Esophagus muscularis mucosa (tissue), 4 donors: Measurements from ENCODE around the gene LRRC10B. TPM values are rescaled to one million over a fixed set of nuclear protein-coding genes. Genes with fewer than 3 reads are reported as not detected.

Experiments
- DNase-seq: peaks from one replicate; pipeline ENCODE4 v3.0.0-alpha.2; 2017; ENCODE audit errors: extremely low spot score
- H3K27ac ChIP-seq, 4 donors: fragments of 200-600 bp; sonication (generic); replicated peaks in 1 of 4; 1 replicate in 3 of 4; 2 replicates in 1 of 4; pipeline ENCODE4 v1.5.1; 2016 to 2019; ENCODE audit warnings: mild to moderate bottlenecking in 1 of 4
- H3K27me3 ChIP-seq, 4 donors: fragments of 200-600 bp; sonication (generic); one replicate each; pipeline versions ENCODE4 v1.5.1 to v1.6.0; 2016 to 2019
- H3K36me3 ChIP-seq, 4 donors: fragments of 200-600 bp; sonication (generic); one replicate each; pipeline ENCODE4 v1.5.1; 2016 to 2019
- H3K4me1 ChIP-seq, 4 donors: fragments of 200-600 bp; sonication (generic); one replicate each; pipeline ENCODE4 v1.5.1; 2016 to 2019
- H3K4me3 ChIP-seq, 4 donors: fragments of 200-600 bp; sonication (generic); 1 replicate in 2 of 4; 2 replicates in 2 of 4; pipeline ENCODE4 v1.5.1; 2016 to 2019; ENCODE audit warnings: mild to moderate bottlenecking in 4 of 4, moderate library complexity in 1 of 4
- H3K9me3 ChIP-seq, 4 donors: fragments of 200-600 bp; sonication (generic); 1 replicate in 3 of 4; 2 replicates in 1 of 4; pipeline ENCODE4 v1.5.1; 2016 to 2019
- CTCF ChIP-seq, 3 experiments: fragments of 200-600 bp in 2 of 3; fragments of 450-650 bp in 1 of 3; sonication (generic) in 2 of 3; IDR thresholded peaks; one replicate each; pipeline ENCODE4 v1.5.1; 2017 to 2019; ENCODE audit warnings: antibody characterized with exemption in 3 of 3, mild to moderate bottlenecking in 2 of 3, moderate library complexity in 1 of 3
- EP300 ChIP-seq: sonication (generic); formaldehyde crosslinking; IDR thresholded peaks from one replicate; pipeline ENCODE4 v1.6.1; 2017; ENCODE audit warnings: antibody characterized with exemption
- POLR2A ChIP-seq: fragments of 450-650 bp; IDR thresholded peaks from one replicate; pipeline ENCODE4 v1.6.1; 2017; ENCODE audit warnings: antibody characterized with exemption, moderate library complexity, mild to moderate bottlenecking, low read depth
- POLR2AphosphoS5 ChIP-seq, 2 donors: sonication (generic); formaldehyde crosslinking; IDR thresholded peaks; one replicate each; pipeline ENCODE4 v1.6.1; 2017; ENCODE audit warnings: antibody characterized with exemption in 2 of 2
- WGBS: methylation state at CpG from one replicate; pipeline ENCODE4 v1.1.5; 2018; 5-methylcytosine and 5-hydroxymethylcytosine counted together
- intact Hi-C: fragments of 100-400 bp; cut with DNase I; formaldehyde crosslinking; loops from one replicate; pipeline ENCODE4 v1.15.1; 2023
- total RNA-seq, 4 donors: library from RNA; depleted of rRNA; stranded (reverse); fragments of >200 nt; gene quantifications; one replicate each; pipeline versions ENCODE4 v1.1.0 to v1.2.1, GENCODE V29; 2016

The LRRC10B gene
- total RNA-seq, 4 donors from 2014 or later = 1.3 to 2.2 (median 2.0) TPM; not detected in 1

DNA sequence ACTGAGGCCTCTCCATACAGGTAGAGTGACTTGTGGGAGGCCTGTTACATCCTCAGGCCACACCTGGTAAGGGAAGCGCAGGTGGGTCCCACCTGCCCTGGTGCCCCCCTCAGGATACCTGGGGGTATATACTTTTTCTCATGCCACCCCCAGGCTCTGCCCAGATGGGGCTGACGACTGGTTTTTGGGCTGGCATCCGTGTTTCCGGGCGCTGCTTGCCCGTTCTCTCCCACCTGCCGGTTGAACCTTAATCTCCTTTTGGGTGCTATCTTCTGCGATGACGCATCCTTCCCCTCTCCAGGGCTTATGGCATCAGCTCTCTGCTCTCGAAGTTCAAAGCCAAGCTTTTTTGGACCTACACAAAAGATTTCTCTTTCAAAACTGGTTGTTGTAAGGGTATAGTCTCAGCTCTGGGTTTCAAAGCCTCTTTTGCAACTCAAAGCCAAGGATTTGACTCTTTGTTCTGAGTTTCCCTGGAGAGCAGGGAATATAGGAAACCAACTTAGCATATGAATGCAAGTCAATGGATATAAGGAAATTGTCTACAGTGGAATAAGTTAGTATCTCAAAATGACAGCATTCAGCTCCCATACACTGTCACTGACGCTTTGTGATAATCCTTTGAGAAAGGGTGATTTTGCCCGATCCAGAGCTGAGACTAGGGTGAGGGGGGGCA is 8.6 kb upstream of the LRRC10B start:
- Histone ChIP-seq H3K4me1 (peaks cover 0 to 2% (median 0%) of the 10 kb centered on the region in 4 donors), H3K27me3 (peaks cover 0 to 3% (median 0%) of the 10 kb centered on the region in 4 donors), H3K9me3 (no peaks in the 10 kb centered on the region), H3K4me3 (no peak overlapping the region), H3K27ac (no peak overlapping the region), H3K36me3 (no peaks in the 10 kb centered on the region)
- no peak for DNase-seq
- 62% methylated on average over 12 of the region's 12 CpGs for WGBS
- TF ChIP-seq CTCF (IDR thresholded peaks at IDR 0.05) (no peak), POLR2AphosphoS5 (IDR thresholded peaks at IDR 0.05) (no peak), EP300 (no peak), POLR2A (no peak)
- intact Hi-C loops = no loop called here

- 75% methylated on average over 1 of the region's 1 CpG for WGBS
- no peak for TF ChIP-seq EP300
- TF ChIP-seq CTCF (IDR thresholded peaks at IDR 0.05) = no peak
- no peak for TF ChIP-seq POLR2A
- TF ChIP-seq POLR2AphosphoS5 (IDR thresholded peaks at IDR 0.05) = no peak
- H3K36me3 ChIP-seq = no peaks in the 10 kb centered on the region
- intact Hi-C loops = no loop called here
- no peaks in the 10 kb centered on the region for H3K4me1 ChIP-seq
- no peak overlapping the region for H3K27ac ChIP-seq
- no peak overlapping the region for H3K4me3 ChIP-seq
- no peaks in the 10 kb centered on the region for H3K9me3 ChIP-seq
- peaks cover 0 to 28% (median 6%) of the 10 kb centered on the region in 4 donors for H3K27me3 ChIP-seq
- no peak for DNase-seq
These were observed 6.0 kb upstream of the LRRC10B start for GRCh38 chr11:61502522-61502921.

- WGBS = 87% methylated on average over 8 of the region's 8 CpGs
- H3K36me3 ChIP-seq = no peaks in the 10 kb centered on the region
- intact Hi-C loops = no loop called here
- TF ChIP-seq POLR2A (no peak), EP300 (no peak), CTCF (IDR thresholded peaks at IDR 0.05) (no peak), POLR2AphosphoS5 (IDR thresholded peaks at IDR 0.05) (no peak)
- H3K9me3 ChIP-seq = no peaks in the 10 kb centered on the region
- no peak overlapping the region for H3K27ac ChIP-seq
- no peak for DNase-seq
- H3K27me3 ChIP-seq = peaks cover 4 to 36% (median 12%) of the 10 kb centered on the region in 4 donors
- no peak overlapping the region for H3K4me3 ChIP-seq
- H3K4me1 ChIP-seq = peaks cover 2 to 6% (median 6%) of the 10 kb centered on the region in 4 donors
These were observed 5.3 kb upstream of the LRRC10B start for GRCh38 chr11:61503135-61503770.

GRCh38 chr11:61505106-61505505 is 3.4 kb upstream of the LRRC10B start:
- Histone ChIP-seq H3K27me3 (peaks cover 4 to 54% (median 23%) of the 10 kb centered on the region in 4 donors), H3K4me3 (no peak overlapping the region), H3K4me1 (peaks cover 14 to 23% (median 23%) of the 10 kb centered on the region in 4 donors), H3K36me3 (no peaks in the 10 kb centered on the region), H3K27ac (no peak overlapping the region), H3K9me3 (no peaks in the 10 kb centered on the region)
- 91% methylated on average over 5 of the region's 5 CpGs for whole genome bisulfite sequencing
- TF ChIP-seq EP300 = no peak
- no peak for TF ChIP-seq POLR2A
- no peak for DNase-seq
- intact Hi-C loops = no loop called here

GRCh38 chr11:61505640-61506155 is 2.9 kb upstream of the LRRC10B start:
- no peaks in the 10 kb centered on the region for H3K36me3 ChIP-seq
- 64% methylated on average over 10 of the region's 10 CpGs for WGBS
- no peak overlapping the region for H3K27ac ChIP-seq
- DNase-seq = no peak
- H3K27me3 ChIP-seq = peaks cover 4 to 60% (median 28%) of the 10 kb centered on the region in 4 donors
- H3K4me1 ChIP-seq = peaks cover 14 to 26% (median 24%) of the 10 kb centered on the region in 4 donors
- intact Hi-C loops = no loop called here
- TF ChIP-seq POLR2A = no peak
- no peaks in the 10 kb centered on the region for H3K9me3 ChIP-seq
- no peak overlapping the region for H3K4me3 ChIP-seq
